ENCODE results near the gene MED13L.
"Not testable (repeated sequence)": the region's sequence is repeated elsewhere in the genome, so short reads cannot be mapped to it uniquely, and the experiment has no call there.

MED13L gene

DNA sequence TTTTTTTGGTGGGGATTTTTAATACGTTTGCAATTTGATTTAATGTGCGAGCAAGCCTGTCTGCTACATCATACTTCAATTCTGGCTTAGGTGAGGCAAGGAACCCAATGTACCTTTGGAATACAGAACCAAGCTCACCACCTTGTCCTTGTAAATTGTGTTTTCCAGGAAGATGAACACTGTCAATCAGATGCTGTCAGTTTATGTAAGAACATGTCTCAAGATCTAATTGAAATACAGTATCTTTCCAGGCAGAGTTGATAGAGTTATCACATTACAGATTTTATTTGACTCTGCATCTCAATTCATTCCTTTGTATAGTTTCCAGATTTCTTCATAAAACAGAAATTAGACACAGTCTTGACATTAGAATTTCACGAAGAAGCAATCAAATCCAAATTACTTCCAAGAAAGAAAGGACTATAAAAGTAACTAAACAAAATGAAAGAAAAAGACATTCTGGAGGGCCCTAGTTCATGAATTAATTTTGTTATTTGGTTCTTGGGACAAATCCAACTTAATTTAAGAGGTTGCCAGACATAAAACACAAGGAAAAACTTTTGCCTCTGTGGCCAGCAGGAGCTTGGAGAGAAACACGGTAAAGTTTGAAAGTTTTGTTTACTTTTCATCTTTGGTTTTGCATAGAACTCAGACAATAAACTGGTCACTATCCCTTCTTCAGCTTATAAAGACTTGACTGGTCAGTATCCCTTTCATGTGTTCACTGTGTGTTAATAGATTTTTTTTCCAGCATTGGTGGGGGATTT is 16.4 kb upstream of the MED13L start:
- no peak overlapping the region for H3K9ac ChIP-seq (ENCODE audit: low read depth, low read length)
- H3K27me3 ChIP-seq (ENCODE audit: control insufficient read depth, insufficient read depth, low read length) = no peaks in the 10 kb centered on the region
- H3K9me3 ChIP-seq (ENCODE audit: control insufficient read depth, insufficient read depth, low read length) = no peaks in the 10 kb centered on the region
- H3K4me1 ChIP-seq (ENCODE audit: control insufficient read depth, insufficient read depth, low read length) = peaks cover 10% of the 10 kb centered on the region
- H3K27ac ChIP-seq (ENCODE audit: low read depth, low read length) = no peak overlapping the region
- no peak overlapping the region for H3K4me3 ChIP-seq (ENCODE audit: low read depth, low read length)
- no peaks in the 10 kb centered on the region for H3K36me3 ChIP-seq (ENCODE audit: control insufficient read depth, insufficient read depth, low read length)

DNA sequence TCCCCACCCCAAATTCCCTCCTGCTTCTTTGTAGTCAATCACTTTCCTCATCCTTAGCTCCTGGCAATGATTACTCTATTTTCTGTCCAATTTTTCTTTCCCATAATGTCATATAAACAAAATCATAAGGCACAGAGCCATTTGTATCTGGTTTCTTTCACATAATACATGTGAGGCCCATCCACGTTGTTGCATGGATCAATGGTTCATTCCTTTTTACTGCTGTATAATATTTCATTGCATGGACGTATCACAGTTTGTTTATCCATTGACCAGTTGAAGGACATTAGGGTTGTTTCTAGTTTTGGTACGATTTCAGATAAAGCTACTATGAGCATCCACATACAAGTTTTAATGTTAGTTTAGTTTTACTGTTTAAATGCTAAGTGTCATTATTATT is 13.7 kb upstream of the MED13L start:
- Histone ChIP-seq H3K4me3 (ENCODE audit: low read depth, low read length) (no peak overlapping the region), H3K9ac (ENCODE audit: low read depth, low read length) (no peak overlapping the region), H3K27me3 (ENCODE audit: control insufficient read depth, insufficient read depth, low read length) (no peaks in the 10 kb centered on the region), H3K36me3 (ENCODE audit: control insufficient read depth, insufficient read depth, low read length) (no peaks in the 10 kb centered on the region), H3K9me3 (ENCODE audit: control insufficient read depth, insufficient read depth, low read length) (no peaks in the 10 kb centered on the region), H3K4me1 (ENCODE audit: control insufficient read depth, insufficient read depth, low read length) (peaks cover 10% of the 10 kb centered on the region), H3K27ac (ENCODE audit: low read depth, low read length) (no peak overlapping the region)

GRCh38 chr12:116288735-116289134 is 11.2 kb upstream of the MED13L start:
- Histone ChIP-seq H3K27ac (ENCODE audit: low read depth, low read length) (no peak overlapping the region), H3K4me1 (ENCODE audit: control insufficient read depth, insufficient read depth, low read length) (no peaks in the 10 kb centered on the region; the same call in 1 of the 2 replicates), H3K4me3 (ENCODE audit: low read depth, low read length) (no peak overlapping the region), H3K36me3 (ENCODE audit: control insufficient read depth, insufficient read depth, low read length) (no peaks in the 10 kb centered on the region), H3K9me3 (ENCODE audit: control insufficient read depth, insufficient read depth, low read length) (no peaks in the 10 kb centered on the region), H3K9ac (ENCODE audit: low read depth, low read length) (no peak overlapping the region), H3K27me3 (ENCODE audit: control insufficient read depth, insufficient read depth, low read length) (no peaks in the 10 kb centered on the region)

GRCh38 chr12:116287842-116288301 is 10.4 kb upstream of the MED13L start:
- Histone ChIP-seq H3K9ac (ENCODE audit: low read depth, low read length) (no peak overlapping the region), H3K4me1 (ENCODE audit: control insufficient read depth, insufficient read depth, low read length) (peaks cover 2% of the 10 kb centered on the region; the same call in 1 of the 2 replicates), H3K27me3 (ENCODE audit: control insufficient read depth, insufficient read depth, low read length) (no peaks in the 10 kb centered on the region), H3K36me3 (ENCODE audit: control insufficient read depth, insufficient read depth, low read length) (no peaks in the 10 kb centered on the region), H3K9me3 (ENCODE audit: control insufficient read depth, insufficient read depth, low read length) (no peaks in the 10 kb centered on the region), H3K27ac (ENCODE audit: low read depth, low read length) (no peak overlapping the region), H3K4me3 (ENCODE audit: low read depth, low read length) (no peak overlapping the region)

DNA sequence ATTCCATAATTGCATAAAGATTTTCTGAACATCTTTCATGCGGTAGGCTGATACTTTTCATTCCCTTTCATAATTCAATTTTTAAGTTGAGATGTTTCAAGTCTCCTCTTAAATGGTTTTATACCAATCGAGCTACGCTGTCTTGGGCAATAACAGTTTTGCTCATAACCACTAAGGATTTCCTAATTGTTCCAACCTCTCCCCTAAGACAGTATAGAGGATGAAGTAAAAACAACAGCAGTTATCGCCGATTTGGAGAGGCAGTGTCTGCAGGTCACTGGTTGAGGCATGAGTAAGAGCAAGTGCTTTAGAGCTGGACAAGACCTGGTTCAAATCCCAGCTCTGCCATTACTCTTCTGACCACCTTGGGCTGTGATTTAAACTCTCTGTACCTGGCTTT is 6.9 kb upstream of the MED13L start:
- Histone ChIP-seq H3K27ac (ENCODE audit: low read depth, low read length) (no peak overlapping the region), H3K4me1 (ENCODE audit: control insufficient read depth, insufficient read depth, low read length) (peaks cover 23% of the 10 kb centered on the region)

GRCh38 chr12:116283881-116284280 is 6.4 kb upstream of the MED13L start:
- H3K9me3 ChIP-seq (ENCODE audit: control insufficient read depth, insufficient read depth, low read length); H3K36me3 ChIP-seq (ENCODE audit: control insufficient read depth, insufficient read depth, low read length); H3K27me3 ChIP-seq (ENCODE audit: control insufficient read depth, insufficient read depth, low read length); H3K4me3 ChIP-seq (ENCODE audit: low read depth, low read length); H3K27ac ChIP-seq (ENCODE audit: low read depth, low read length); H3K9ac ChIP-seq (ENCODE audit: low read depth, low read length): not testable (repeated sequence)
- peaks cover 25% of the 10 kb centered on the region for H3K4me1 ChIP-seq (ENCODE audit: control insufficient read depth, insufficient read depth, low read length)

More for the DNA sequence above, 6.9 kb upstream of the MED13L start:
- no peaks in the 10 kb centered on the region for H3K36me3 ChIP-seq (ENCODE audit: control insufficient read depth, insufficient read depth, low read length)
- H3K27me3 ChIP-seq (ENCODE audit: control insufficient read depth, insufficient read depth, low read length) = no peaks in the 10 kb centered on the region
- H3K9ac ChIP-seq (ENCODE audit: low read depth, low read length) = no peak overlapping the region
- no peaks in the 10 kb centered on the region for H3K9me3 ChIP-seq (ENCODE audit: control insufficient read depth, insufficient read depth, low read length)
- no peak overlapping the region for H3K4me3 ChIP-seq (ENCODE audit: low read depth, low read length)

DNA sequence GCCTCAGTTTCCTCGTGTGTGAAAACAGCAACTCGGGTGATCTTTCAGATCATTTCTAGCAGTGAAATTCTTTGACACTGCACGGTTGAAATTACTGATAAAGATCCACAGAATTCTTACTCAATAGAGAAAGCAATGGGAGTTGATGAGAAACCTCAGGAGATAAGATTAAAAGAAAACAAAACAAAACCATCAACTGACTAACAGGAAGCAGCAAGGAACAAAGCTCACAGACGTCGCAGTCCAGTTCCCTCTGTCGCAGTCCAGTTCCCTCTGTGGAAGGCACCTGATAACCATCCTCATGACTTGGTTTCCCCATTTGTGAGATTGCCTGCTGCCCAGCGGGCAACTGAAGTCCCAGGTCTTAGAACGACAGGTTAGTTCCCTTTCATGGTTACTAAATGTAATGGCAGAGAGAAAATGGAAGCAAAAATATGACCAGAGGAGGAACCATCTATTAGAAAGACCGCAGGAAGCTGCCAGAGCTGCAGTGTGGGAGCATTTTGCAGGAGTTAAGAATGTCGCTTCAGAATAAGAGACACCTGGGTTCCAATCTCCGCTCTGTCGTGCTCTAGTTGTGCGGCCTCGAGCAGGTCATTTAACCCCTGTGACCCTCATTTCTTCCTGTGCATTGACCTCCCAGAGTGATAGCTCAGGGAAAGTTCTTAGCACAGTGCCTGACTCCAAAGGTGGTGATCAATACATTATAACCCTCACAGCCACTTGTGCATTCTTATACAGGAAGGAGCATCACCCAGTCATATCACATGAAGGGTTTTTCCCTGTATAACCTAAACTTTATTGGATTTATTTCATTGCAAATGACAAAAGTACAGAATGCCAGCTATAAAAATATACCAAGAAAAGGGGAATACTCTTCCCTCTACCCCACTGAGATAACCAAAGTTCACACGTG is 5.1 kb upstream of the MED13L start:
- no peaks in the 10 kb centered on the region for H3K27me3 ChIP-seq (ENCODE audit: control insufficient read depth, insufficient read depth, low read length)
- H3K4me3 ChIP-seq (ENCODE audit: low read depth, low read length) = no peak overlapping the region
- peaks cover 30% of the 10 kb centered on the region for H3K4me1 ChIP-seq (ENCODE audit: control insufficient read depth, insufficient read depth, low read length)
- no peaks in the 10 kb centered on the region for H3K9me3 ChIP-seq (ENCODE audit: control insufficient read depth, insufficient read depth, low read length)
- H3K9ac ChIP-seq (ENCODE audit: low read depth, low read length) = no peak overlapping the region
- H3K27ac ChIP-seq (ENCODE audit: low read depth, low read length) = no peak overlapping the region
- H3K36me3 ChIP-seq (ENCODE audit: control insufficient read depth, insufficient read depth, low read length) = no peaks in the 10 kb centered on the region

DNA sequence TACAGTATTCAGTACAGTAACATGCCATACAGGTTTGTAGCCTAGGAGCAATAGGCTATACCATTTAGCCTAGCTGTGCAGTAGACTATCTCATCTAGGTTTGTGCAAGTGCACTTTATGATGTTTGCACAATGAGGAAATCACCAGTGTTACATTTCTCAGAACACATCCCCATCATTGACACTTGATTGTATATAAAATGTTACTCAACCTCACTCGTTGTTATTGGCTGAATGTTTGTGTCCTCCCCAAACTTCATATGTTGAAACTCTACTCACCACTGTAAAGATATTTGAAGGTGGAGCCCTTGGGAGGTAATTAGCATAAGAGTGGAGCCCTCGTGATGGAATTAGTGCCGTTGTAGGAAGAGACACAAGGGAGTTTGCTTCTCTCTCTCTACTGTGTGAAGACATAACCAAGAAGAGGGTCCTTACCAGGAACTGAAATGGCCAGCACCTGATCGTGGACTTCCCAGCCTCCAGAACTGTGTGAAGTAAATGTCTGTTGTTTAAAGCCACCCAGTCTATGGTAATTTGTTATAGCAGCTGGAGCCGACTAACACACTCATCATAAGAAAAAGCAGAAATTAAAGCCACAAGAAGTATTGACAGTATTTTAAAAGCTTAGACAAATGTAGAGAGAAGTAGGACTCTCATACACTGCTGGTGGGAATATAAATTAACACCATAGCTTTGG is 3.2 kb upstream of the MED13L start:
- H3K9me3 ChIP-seq (ENCODE audit: control insufficient read depth, insufficient read depth, low read length) = no peaks in the 10 kb centered on the region
- H3K4me1 ChIP-seq (ENCODE audit: control insufficient read depth, insufficient read depth, low read length) = peaks cover 31% of the 10 kb centered on the region
- H3K4me3 ChIP-seq (ENCODE audit: low read depth, low read length) = no peak overlapping the region
- H3K27me3 ChIP-seq (ENCODE audit: control insufficient read depth, insufficient read depth, low read length) = no peaks in the 10 kb centered on the region
- no peaks in the 10 kb centered on the region for H3K36me3 ChIP-seq (ENCODE audit: control insufficient read depth, insufficient read depth, low read length)
- H3K27ac ChIP-seq (ENCODE audit: low read depth, low read length) = no peak overlapping the region
- no peak overlapping the region for H3K9ac ChIP-seq (ENCODE audit: low read depth, low read length)

- Histone ChIP-seq H3K9me3 (ENCODE audit: control insufficient read depth, insufficient read depth, low read length) (no peaks in the 10 kb centered on the region), H3K4me1 (ENCODE audit: control insufficient read depth, insufficient read depth, low read length) (peaks cover 50% of the 10 kb centered on the region), H3K9ac (ENCODE audit: low read depth, low read length) (no peak overlapping the region), H3K36me3 (ENCODE audit: control insufficient read depth, insufficient read depth, low read length) (no peaks in the 10 kb centered on the region), H3K4me3 (ENCODE audit: low read depth, low read length) (peak overlapping the region; percentile 85; the same call in 1 of the 2 replicates), H3K27ac (ENCODE audit: low read depth, low read length) (no peak overlapping the region), H3K27me3 (ENCODE audit: control insufficient read depth, insufficient read depth, low read length) (no peaks in the 10 kb centered on the region)
These were observed 1.2 kb upstream of the MED13L start for GRCh38 chr12:116278667-116279066.

DNA sequence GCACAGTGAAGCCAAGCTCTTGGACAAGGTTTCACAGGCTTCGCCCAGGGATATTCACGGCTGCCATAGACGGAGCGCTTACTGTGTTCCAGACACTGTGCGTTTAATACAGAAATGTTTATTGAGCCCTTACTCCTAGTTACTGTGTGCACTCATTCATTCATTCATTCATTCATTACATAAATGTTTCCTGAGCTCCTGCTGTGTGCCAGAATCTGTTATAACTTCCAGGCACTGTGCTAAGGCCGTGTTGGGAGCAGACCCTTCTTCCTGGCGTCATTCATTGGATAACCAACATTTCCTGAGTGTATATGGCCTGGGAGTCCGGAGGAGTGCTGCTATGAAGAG is 760 bp upstream of the MED13L start:
- H3K36me3 ChIP-seq (ENCODE audit: control insufficient read depth, insufficient read depth, low read length) = no peaks in the 10 kb centered on the region
- H3K4me1 ChIP-seq (ENCODE audit: control insufficient read depth, insufficient read depth, low read length) = peaks cover 52% of the 10 kb centered on the region
- H3K9me3 ChIP-seq (ENCODE audit: control insufficient read depth, insufficient read depth, low read length) = no peaks in the 10 kb centered on the region
- peak overlapping the region; percentile 45 for H3K27ac ChIP-seq (ENCODE audit: low read depth, low read length)
- H3K9ac ChIP-seq (ENCODE audit: low read depth, low read length) = peak overlapping the region; percentile 79
- no peaks in the 10 kb centered on the region for H3K27me3 ChIP-seq (ENCODE audit: control insufficient read depth, insufficient read depth, low read length)
- H3K4me3 ChIP-seq (ENCODE audit: low read depth, low read length) = peak overlapping the region; percentile 85

Measured in HUES48 (cell line).